ENCODE results near the gene ZNF37A.
"Not testable (repeated sequence)": the region's sequence is repeated elsewhere in the genome, so short reads cannot be mapped to it uniquely, and the experiment has no call there.

ZNF37A gene

DNA sequence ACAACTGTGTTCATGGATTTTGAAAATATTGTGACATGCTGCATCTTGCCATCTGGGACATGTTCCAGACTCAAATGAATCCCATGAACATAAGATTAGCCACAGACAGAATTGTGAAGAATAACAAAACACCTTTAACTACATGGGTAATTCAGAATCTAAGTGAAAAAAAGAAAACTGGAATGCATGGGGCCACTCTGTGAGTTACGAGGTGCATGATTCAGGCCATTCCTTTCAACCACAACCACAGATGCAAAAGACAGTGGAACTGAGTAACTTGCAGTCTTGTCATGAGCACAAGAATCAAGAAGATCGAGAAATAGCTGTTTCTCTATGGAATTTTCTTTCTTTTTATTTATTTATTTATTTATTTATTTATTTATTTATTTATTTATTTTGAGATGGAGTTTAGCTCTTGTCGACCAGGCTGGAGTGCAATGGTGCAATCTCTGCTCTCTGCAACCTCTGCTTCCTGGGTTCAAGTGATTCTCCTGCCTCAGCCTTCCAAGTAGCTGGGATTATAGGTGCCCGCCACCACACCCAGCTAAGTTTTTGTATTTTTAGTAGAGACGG lies 56.8 kb downstream of the ZNF37A start:
- not testable (repeated sequence) for FAIRE-seq

DNA sequence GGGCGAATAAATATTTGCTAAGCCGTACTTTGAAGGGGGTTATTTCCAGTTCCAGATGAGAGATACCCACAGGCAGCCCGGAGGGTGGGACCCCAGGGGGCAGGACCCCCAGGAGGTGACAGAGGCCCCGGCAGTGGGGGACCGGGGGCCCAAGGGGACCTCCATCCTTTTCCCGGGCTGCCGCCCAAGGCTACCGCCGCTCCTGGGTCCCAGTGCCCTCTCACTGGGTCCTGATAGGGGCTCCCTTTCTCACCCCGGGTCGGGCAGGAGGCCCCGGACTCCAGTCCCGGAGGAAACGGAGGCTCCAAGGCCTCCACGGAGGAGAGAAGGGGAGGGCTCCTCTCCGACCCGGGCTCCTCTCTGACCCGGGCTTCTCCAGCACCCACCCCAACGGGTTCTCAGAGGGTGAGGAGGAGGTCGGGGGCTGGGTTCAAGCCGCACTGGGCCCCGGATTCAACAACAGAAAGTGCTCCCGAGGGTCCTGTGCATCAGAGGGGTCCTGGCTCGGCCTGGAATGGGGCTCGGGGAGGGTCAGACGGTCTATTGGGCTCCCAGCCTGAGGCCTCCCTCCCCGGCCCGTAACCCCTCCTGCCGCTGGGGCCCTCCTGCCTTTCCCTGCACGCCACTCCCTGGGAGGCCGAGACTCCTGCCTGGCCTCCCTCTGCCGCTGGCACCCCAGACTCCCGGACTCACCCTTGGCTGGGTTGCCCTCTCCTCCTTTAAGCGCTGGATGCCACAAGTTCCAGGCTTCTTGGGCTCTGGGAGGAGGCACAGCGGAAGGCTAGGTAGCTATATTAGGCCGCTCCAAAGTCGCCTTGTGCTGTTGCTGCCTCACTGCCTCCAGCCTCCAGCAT lies 62.5 kb downstream of the ZNF37A start:
- FAIRE-seq, result no peak

DNA sequence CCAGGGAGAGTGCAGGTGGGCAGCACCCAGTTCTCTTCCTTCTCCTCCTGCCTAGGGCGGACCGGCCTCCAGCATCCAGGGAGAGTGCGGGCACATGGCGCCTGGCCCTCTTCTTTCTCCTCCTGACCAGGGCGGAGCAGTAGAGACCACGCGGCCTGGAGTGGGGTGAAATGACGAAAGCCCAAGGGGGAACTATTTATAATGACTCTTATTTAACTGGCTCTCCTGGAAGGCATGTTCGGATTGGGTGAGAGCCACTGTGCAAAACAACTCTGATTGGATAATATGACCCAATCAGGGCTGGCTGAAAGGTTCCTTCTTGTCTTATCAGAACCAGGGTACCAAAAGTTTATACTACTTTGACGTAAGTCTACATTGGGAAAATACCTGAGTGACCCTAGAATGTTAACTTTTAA lies 63.1 kb downstream of the ZNF37A start:
- no peak for FAIRE-seq

DNA sequence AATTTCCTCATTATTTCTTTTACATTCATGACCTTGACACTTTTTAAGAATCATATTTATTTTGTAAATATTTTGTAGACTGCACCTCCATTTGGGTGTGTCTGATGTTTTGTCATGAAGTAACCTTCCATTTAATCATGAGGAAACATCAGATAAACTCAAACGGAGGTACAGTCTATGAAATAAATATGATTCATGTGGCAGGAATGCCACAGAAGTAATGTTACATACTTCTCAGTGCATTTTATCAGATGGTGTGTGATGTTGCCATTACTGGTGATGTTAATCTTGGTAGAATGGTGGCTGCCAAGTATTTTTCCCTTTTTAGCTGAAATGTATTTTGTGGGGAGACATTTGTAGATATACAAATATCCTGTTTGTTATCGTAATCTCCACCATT lies 64.9 kb downstream of the ZNF37A start:
- no peak for FAIRE-seq

DNA sequence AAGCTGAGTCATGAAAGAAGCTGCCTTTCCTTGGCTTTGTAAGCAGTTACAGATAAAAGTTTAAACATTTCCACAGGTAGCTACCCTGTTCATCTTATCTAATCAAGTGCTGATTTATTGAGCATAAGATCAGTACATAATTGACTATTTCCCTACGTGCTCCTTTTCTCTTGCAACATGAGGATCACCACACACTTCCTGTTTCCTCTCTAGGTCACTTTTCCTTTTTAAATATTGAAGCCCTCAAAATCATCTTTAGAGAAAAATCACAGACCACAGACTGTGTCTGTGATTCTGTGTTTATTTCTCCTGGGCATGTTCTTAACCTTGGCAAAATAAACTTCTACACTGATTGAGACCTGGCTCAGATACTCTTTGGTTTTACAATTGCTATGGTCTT lies 69.5 kb downstream of the ZNF37A start:
- FAIRE-seq, result no peak

DNA sequence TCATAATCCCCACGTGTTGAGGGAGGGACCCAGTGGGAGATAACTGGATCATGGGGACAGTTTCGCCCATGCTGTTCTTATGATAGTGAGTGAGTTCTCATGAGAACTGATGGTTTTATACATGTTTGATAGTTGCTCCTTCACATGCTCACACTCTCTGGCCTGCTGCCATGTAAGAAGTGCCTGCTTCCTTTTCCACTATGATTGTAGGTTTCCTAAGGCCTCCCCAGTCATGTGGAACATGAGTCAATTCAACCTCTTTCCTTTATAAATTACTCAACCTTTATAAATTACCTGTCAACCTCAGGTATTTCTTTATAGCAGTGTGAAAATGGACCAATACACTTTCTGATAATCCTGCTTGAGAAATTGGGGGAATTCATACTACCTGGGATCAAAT lies 80.2 kb downstream of the ZNF37A start:
- no peak for FAIRE-seq

DNA sequence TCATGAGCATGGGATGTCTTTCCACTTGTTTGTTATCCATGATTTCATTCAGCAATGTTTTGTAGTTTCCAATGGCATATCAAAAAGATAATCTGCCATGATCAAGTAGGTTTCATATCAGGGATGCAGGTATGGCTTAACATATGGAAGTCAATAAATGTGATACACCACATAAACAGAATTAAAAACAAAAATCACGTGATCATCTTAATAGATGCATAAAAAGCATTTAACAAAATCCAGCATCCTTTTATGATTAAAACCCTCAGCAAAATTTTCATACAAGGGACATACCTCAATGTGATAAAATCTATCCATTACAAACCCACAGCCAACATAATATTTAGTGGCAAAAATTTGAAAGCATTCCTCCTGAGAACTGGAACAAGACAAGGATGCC lies 90.3 kb downstream of the ZNF37A start:
- FAIRE-seq, result no peak

All from TTC549 (cell line).